22Rv1 (cell line): ENCODE measurements around the gene GNAI3.

ENCODE experiments used
- CTCF ChIP-seq: fragments of 450-650 bp; IDR thresholded peaks from 2 replicates; pipeline ENCODE4 v1.5.1; 2017; ENCODE audit warnings: mild to moderate bottlenecking
- ZFX ChIP-seq: fragments of 450-650 bp; IDR thresholded peaks from 2 replicates; pipeline ENCODE4 v1.6.1; 2017; ENCODE audit warnings: antibody characterized with exemption, borderline replicate concordance

- no peak for TF ChIP-seq CTCF
- no peak for TF ChIP-seq ZFX
These were observed 57.0 kb downstream of the GNAI3 start for GRCh38 chr1:109605381-109605780.
